Measurements from ENCODE around the gene RUNX1. TPM values are rescaled to one million over a fixed set of nuclear protein-coding genes. Genes with fewer than 3 reads are reported as not detected.

The RUNX1 gene
- total and polyA plus RNA-seq, 2 of the 13 experiments (the other 11 are each of a cell fraction or from before 2014, with no cell fraction given) = 5.4 to 6.4 TPM

- peaks cover 2% of the 10 kb centered on the region for H3K79me2 ChIP-seq (ENCODE audit: insufficient read depth, low read length)
- intact Hi-C loops (cut with micrococcal nuclease; ENCODE audit: unreplicated experiment) (no loop called here), in situ Hi-C loops (cut with HindIII; ENCODE audit: extremely low pct_ligation_motif_present, low pct_unique_long_range_greater_than_20kb) (no loop called here)
- CTCF ChIA-PET (ENCODE audit: low intra/inter-chr PET ratio, low total read pairs) = no interaction called here
- POLR2A ChIA-PET = no interaction called here
- no TSS peak for BruUV-seq (replicated peaks)
- H4K20me1 ChIP-seq (ENCODE audit: insufficient read depth, low read length) = peaks cover 22% of the 10 kb centered on the region
- DNase-seq (ENCODE audit: low spot score) = no peak
- no peak for ATAC-seq
- H3K36me3 ChIP-seq (replicated peaks in 1 of 2; ENCODE audit: control insufficient read depth in 1 of 2, insufficient read depth in 2 of 2, low read length in 2 of 2) = peaks cover 27 to 62% of the 10 kb centered on the region in 2 experiments
- FAIRE-seq = no peak
- H3K4me2 ChIP-seq (ENCODE audit: low read depth, low read length) = no peak overlapping the region
- 100% methylated on average over 3 of the region's 4 CpGs for WGBS (ENCODE audit: low lambda C conversion rate)
- H2AFZ ChIP-seq (ENCODE audit: low read length) = no peak overlapping the region
- TF ChIP-seq SRSF4 (IDR thresholded peaks at IDR 0.05; ENCODE audit: low read depth, low read length, poor library complexity, severe bottlenecking) (no peak), CHCHD3 (CRISPR knock-in tag; IDR thresholded peaks at IDR 0.05) (no peak), HMGXB3 (CRISPR knock-in tag; IDR thresholded peaks at IDR 0.05; ENCODE audit: borderline replicate concordance) (no peak), RARA (CRISPR knock-in tag; IDR thresholded peaks at IDR 0.05) (no peak), ZFP37 (CRISPR knock-in tag; IDR thresholded peaks at IDR 0.05; ENCODE audit: borderline replicate concordance) (no peak), SMC3 (IDR thresholded peaks at IDR 0.05; ENCODE audit: low read length) (no peak), MAF1 (CRISPR knock-in tag; IDR thresholded peaks at IDR 0.05; ENCODE audit: borderline replicate concordance) (no peak), SRSF9 (IDR thresholded peaks at IDR 0.05; ENCODE audit: borderline replicate concordance, insufficient read depth, low read depth, low read length, poor library complexity, severe bottlenecking) (no peak), ZNF260 (CRISPR knock-in tag; IDR thresholded peaks at IDR 0.05; ENCODE audit: borderline replicate concordance, low read depth) (no peak), ZIK1 (CRISPR knock-in tag; IDR thresholded peaks at IDR 0.05; ENCODE audit: borderline replicate concordance, low read depth) (no peak), ZNF619 (CRISPR knock-in tag; IDR thresholded peaks at IDR 0.05) (no peak), ZNF382 (CRISPR knock-in tag; IDR thresholded peaks at IDR 0.05; ENCODE audit: borderline replicate concordance) (no peak), NFATC3 (CRISPR knock-in tag; IDR thresholded peaks at IDR 0.05) (no peak)
- H3K4me3 ChIP-seq (replicated peaks in 1 of 3; ENCODE audit: insufficient read depth in 1 of 3, low read depth in 2 of 3, low read length in 3 of 3) = no peak overlapping the region
- peaks cover 16% of the 10 kb centered on the region for H3K4me1 ChIP-seq (ENCODE audit: insufficient read depth, low read length)
- H3K27me3 ChIP-seq (ENCODE audit: control insufficient read depth in 1 of 2, insufficient read depth in 2 of 2, low read length in 2 of 2) = no peaks in the 10 kb centered on the region
- no peak overlapping the region for H3K27ac ChIP-seq (ENCODE audit: extremely low read length, insufficient read depth, low read length)
- no peak overlapping the region for H3K9ac ChIP-seq (ENCODE audit: insufficient read depth, low read depth, low read length)
- no peaks in the 10 kb centered on the region for H3K9me3 ChIP-seq (ENCODE audit: low read length)
Observed at GRCh38 chr21:34861258-34861657, 187.8 kb downstream of the RUNX1 start.

All from HepG2 (cell line).